ENCODE data around the gene CHCHD5. TPM values are rescaled to one million over a fixed set of nuclear protein-coding genes. Genes with fewer than 3 reads are reported as not detected.

Gene CHCHD5
- polyA plus RNA-seq, 12 donors, result 18.1 to 56.7 (median 23.9) TPM; not detected in 1

DNA sequence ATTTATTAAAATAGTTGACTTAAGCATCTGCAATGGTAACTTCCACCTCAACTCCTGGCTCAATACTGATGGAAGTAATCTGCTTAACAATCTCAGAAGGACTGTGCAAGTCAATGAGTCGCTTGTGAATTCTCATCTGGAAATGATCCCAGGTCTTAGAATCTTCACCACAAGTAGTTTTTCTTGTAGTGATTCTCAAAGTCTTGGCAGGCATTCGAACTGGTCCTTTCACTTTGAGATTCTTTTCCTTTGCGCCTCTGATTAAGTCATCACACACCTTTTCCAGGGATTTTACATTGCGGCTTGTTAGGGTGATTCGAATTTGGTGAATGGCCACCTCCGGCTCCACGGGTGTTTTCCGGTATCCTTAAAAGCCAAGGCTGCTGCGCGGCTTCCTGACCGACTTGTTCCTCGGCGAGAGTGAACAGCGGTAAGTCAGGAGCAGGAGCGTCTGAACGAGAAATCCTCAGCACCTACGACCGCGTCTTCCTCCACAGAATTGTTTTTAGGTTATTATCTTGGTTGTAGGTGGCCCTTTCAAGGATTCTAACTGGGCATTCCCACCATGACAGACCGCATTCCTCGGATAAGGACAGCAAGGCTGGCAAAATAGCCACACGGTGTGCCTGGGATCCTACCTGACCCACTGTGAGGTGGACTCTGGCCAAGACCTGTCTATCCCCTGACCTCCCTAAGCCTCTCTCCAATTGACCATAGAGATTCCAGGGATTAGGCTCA lies 37.5 kb downstream of the CHCHD5 start:
- DNase-seq, result no peak

DNA sequence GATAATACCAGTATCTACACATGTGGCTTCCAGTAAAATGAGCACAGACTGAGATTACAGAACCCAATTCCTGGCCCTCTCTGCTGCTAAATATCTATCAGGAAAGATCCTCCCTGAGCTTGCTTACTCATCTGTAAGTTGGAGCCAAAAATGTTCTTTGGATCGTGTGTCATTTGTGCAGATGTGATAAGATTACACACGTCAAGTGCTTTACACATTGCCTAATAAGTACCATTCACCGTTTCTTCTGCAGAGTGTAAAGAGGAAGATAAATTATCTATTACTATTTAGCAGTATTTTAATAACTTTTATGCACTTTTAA lies 38.1 kb downstream of the CHCHD5 start:
- DNase-seq, result no peak

DNA sequence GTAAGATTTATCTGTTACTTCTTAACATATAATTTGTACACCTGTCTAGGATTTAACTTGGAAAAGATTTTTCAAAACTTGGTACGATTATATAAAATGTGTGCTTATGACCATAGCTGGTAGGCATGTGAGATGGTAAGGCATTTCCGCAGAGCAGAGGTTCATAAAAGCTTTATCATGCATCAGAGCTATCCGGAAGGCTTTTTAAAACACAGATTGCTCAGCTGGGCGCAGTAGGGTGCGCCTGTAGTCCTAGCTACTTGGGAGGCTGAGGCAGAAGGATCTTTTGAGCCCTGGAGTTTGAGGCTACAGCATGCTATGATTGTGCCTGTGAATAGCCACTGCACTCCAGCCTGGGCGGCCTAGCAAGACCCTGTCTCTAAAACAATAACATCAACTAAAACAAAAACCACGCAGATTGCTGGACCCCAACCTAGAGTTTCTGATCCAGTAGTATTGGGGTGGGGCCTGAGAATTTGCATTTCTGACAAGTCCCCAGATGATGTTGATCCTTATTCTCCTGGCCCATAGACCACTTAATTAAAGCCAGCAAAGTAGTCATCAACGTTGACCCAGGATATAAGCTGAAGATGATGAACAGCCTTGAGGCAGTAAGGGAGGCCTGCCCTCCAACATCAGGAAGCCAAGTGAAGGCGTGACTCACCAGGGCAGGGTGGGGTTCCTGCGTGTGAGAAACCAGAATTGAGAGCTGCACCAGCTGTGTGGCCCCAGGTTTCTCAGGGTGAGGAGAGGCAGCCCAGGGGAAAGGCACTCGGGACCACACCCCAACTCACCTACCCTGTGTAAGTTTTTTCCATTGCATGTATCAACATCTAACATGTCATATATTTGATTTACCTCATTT lies 39.7 kb downstream of the CHCHD5 start:
- DNase-seq, result no peak

DNA sequence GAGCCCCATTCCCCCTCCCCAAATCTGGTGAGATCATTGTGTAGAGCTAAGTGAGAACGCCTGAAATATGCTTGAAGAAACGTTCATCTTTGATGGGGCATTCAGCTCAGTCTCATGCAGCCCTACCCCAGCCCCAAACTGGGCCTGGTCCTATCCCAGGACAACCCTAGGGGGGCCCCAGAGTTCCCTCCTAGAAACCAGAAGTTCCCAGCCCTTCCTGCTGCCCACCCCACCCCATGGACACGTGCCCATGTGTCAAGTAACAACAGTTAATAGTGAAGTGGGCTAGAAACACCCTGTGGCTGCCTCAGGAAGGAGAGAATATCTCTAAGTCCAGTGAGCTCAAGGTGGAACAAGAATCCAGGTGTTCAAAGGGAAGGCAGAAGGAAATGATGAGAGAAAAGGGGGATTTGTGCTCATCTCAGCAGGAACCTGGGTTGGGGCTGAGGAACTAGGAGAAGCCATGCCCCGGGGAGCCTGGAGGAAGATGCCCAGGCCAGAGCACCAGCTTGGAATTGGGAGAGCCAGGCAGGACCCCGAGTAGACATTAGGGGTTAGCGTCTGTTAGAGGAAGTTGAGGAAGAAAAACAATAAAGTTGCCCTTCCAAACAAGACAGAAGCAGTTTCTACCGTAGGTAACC lies 41.2 kb downstream of the CHCHD5 start:
- DNase-seq, result no peak

DNA sequence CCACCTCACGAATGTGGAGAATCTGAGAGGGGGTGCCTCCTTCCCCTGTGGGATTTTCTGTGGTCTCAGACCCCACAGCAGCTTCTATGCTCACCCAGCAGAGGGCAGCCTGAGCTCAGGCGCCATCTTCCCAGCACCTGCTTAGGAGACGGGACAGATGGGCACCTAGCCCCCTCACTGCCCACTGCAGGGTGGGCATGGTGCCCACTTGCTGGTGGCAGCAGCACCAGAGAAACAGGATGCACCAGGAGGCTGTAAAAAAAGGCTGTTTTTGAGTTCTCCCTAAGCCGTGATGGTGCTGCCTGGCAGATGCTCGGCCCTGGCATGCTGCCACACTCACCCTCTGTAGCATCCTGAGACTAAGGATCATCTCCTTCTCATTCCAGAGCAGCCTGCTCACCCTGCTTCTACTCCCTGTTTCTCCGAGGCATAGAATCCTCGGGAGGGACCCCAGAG lies 42.2 kb downstream of the CHCHD5 start:
- no peak for DNase-seq

DNA sequence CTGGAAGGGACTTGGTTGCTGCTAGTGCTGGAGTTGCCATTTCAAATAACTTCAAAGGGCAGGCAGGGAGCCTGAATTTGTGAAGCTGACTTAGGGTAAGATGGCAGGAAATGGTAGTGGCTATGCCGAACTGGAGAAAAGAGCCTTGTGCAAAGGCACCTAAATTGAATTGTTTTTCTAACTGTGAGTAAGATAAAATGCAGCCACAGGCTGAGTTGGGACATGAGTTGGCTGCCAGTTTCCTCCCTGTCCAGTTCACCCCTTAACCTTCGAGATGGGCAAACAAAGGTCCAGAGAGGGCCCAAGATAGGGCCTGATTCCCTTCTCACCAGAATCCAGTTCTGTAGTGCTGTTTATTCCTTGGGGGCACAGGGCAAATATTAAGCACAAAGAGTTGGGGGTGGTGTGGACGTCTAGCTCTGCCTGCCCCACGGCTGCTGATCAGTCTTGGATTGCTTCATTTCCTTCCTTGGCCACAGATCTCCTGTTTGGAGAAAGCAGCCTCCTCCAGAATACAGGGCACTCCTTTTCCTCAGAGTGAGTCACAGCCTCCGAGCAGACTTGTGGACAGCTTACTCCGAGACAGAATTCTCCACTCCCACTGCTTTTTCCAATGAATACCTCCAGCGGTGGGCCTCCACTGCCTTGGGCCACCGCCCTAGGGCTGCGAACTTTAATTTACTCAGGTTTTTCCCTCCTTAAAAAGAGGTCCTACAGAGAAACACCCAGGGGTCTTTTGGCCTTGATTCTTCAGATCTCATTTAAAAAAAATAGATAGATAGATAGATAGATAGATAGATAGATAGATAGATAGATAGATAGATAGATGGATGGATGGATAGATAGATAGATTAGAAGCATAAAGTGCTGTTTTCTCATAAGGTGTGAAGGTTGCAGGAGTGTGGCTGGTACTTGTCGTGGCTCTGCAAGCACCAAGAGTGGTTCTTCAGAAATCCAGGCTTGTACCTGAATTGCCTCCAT lies 42.9 kb downstream of the CHCHD5 start:
- DNase-seq, result peak; percentile 43

DNA sequence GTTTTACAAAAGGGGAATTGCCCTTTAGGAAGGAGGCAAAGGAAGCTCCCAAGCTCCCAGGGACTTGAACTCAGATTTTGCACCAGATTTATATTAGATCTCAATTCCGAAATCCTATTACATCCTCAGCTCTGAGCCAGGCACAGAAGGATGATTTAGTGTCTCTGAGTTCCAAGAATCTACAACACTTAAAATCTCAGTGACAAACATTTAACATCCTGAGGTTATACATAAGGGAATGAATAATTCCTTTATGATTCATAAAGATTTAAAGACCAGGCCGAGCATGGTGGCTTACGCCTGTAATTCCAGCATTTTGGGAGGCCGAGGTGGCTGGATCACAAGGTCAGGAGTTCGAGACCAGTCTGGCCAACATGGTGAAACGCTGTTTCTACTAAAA lies 44.8 kb downstream of the CHCHD5 start:
- no peak for DNase-seq

DNA sequence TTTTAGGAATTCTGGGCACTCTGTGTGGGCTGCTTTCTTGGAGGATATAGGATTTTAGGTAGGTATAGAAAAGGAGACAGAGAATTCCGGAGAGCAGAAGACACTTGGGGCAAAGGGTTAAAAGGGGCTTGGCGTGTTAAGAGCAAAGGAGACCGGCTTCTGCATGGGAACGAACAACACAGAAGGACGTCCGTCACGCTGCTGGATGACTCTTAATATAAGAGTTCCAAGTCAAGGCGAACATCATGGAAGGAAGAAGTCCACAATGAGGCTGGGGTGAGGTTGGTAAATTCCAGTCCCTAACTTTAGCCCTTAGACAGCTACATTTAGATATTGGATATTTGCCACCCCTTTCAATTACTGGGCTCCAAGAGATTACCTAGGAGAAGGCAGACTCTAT lies 45.4 kb downstream of the CHCHD5 start:
- DNase-seq, result no peak

DNA sequence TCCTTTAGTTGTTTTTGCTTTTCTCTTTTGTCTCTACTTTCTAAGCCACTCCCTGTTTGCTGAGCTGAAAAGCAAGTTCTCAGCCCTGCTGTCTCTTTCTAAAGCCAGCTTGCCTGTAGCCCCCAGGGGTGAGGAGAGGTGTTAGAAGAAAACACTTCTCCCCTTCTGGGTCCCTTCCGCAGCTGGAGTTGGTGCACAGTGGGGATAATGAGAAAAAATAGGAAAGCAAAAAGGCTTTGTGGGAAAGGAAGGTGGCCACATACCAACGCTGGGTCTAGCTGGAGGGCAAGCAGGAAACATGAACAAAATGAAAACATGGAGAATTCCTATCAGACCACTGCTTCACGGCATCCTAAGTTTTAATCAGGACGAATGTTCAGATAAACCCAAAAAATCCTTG lies 45.9 kb downstream of the CHCHD5 start:
- DNase-seq, result no peak

DNA sequence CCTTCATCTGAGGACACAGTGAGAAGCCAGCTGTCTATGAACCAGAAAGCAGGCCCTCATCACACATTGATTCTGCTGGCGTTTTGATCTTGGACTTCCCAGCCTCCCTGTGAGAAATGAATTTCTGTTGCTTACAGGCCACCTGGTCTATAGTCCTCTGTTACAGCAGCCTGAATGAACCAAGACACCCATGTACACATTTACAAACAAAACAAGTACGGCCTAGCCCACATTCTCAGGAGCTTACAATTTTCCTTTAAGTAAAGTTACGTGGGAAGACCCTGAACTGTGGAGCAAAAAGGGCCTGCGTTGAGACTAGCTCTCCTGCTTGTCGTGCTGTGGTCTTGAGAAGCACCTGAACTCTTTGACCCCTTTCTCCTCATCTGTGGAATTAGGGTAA lies 49.3 kb downstream of the CHCHD5 start:
- DNase-seq, result no peak

DNA sequence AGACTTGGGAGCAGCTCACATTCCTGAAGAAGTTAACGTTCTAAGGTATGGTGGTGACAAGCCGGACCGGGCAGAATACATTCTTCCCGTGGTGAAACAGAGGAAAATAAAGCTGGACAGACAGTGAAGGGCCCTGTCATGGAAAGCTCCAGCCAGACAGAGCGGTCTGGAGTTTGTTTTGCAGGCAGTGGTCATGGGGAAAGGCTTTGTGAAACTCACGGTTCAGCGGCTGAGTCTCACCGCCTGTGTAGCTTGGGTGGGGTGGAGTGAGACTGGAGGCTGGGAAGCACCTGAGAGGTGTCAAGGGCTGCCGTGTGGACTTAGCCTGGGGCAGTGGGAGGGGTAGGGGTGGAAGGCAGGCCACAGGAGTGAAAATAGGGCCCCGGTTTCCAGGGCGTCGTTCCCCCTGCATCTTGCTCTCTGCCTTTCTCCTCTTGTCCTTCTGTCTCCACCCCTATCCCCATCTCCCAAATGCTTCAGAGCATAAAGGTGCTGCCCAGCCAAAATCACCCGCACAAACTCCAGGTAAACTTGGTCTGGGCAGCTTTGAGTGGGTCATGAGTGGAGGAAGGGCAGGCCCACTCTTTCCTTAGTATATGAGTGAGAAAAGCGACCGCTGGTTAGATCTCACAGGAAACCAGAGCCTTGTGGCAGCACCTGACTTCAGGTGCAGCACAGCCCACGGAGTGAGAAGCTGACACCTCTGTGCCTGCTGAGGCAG lies 49.9 kb downstream of the CHCHD5 start:
- DNase-seq, result no peak

DNA sequence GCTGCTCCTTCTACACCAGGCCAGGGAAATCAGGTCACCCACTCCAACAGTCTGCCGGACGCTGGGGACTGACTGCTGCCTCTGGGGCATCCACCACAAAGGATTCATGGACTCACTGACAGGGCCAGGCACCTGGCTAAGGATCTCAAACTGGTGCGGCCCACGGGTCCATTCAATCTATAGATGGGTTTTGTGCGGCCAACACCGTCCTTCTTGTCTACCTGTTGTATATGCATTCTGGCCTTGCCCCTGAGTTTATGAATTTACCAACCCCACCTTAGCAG lies 50.4 kb downstream of the CHCHD5 start:
- DNase-seq, result no peak

DNA sequence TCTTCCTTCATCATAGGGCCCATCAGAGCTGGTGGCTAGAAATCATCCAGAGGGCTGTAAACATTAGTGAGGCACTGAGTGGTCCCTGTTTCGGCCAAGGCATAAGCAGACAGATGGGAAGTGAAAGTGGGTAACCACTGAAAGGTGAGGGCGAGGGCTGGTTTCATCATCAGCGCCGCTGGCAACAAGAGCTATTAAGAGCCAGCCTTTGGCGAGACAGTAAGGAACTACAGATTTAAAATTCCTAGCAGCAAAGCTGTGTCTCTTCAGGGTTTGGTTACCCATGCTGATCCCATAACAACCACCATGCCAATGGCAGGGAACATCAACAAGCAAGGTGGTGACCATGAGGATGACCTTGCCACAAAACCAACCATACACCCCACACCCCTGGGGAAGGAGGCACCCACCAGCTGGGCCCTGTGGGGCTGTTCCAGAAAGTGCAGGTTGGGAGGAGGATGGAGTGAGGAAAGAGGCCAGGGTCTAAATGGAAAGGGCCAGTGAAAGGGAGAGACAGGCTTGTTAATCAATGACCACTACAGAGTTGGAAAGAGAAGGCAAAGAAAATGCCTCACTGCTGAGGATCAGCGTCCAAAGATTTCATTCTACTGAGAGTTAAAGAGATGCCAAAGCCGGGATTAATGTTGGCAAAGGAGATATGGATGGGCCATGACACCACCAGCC lies 52.3 kb downstream of the CHCHD5 start:
- no peak for DNase-seq

DNA sequence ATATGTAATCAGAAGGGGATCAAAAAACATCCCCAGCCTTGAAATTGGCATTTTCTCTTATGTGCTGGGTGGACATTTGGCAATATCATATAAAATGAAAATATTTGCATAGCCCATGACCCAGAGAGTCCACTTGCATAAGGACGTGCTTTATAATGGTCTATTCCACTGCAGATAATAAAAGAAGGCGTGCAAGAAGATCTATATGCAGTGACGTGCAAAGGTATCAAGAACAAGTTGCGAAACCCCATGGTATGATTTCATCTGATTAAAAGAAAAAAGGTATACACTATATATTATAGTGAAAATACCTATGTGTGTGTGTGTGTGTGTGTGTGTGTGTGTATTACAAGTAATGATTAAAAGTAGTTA lies 52.9 kb downstream of the CHCHD5 start:
- DNase-seq, result no peak

Other genes starting within 250 kb of the CHCHD5 start
- 1 to 10 TPM in 11 of 12 donors, not detected in 1; 2.2 to 8.1 (median 3.5) TPM for gene RGPD8, start 151.0 kb upstream of the CHCHD5 start, polyA plus RNA-seq (ENCODE audit: insufficient read length in 12 of 12)
- gene TTL, start 102.5 kb upstream of the CHCHD5 start, polyA plus RNA-seq (ENCODE audit: insufficient read length in 12 of 12), result 10 to 100 TPM in 11 of 12 donors, not detected in 1; 26.2 to 46.7 (median 42.0) TPM
- 10 to 100 TPM in 10 of 12 donors, 1 to 10 TPM in 1, not detected in 1; 9.9 to 17.7 (median 14.8) TPM for gene POLR1B, start 42.1 kb upstream of the CHCHD5 start, polyA plus RNA-seq (ENCODE audit: insufficient read length in 12 of 12)
- gene SLC20A1, start 61.3 kb downstream of the CHCHD5 start, polyA plus RNA-seq (ENCODE audit: insufficient read length in 12 of 12), result 10 to 100 TPM in 11 of 12 donors, not detected in 1; 17.4 to 31.1 (median 24.8) TPM
- gene NT5DC4, start 136.4 kb downstream of the CHCHD5 start, polyA plus RNA-seq (ENCODE audit: insufficient read length in 12 of 12), result 1 to 10 TPM in 1 of 12 donors, not detected in 11; 1.5 TPM
- 10 to 100 TPM in 5 of 12 donors, 1 to 10 TPM in 6, not detected in 1; 6.1 to 22.5 (median 9.8) TPM for gene CKAP2L, start 180.0 kb downstream of the CHCHD5 start, polyA plus RNA-seq (ENCODE audit: insufficient read length in 12 of 12)
- gene IL1A, start 199.9 kb downstream of the CHCHD5 start, polyA plus RNA-seq (ENCODE audit: insufficient read length in 12 of 12), result under 1 TPM in 3 of 12 donors, not detected in 9; 0.08 to 0.28 (median 0.18) TPM